SK-N-SH (cell line): Measurements from ENCODE around the gene TGFB2. TPM values are rescaled to one million over a fixed set of nuclear protein-coding genes. Genes with fewer than 3 reads are reported as not detected.
A peak's percentile ranks its signal among the peaks of the same experiment; 100 is the strongest.

ENCODE experiments used
- CTCF ChIA-PET: fragments of 300-600, 350-600 bp; formaldehyde crosslinking; extraction: SDS; loops from one replicate; lab custom pipeline; 2021; lab: Yijun Ruan, JAX
- POLR2A ChIA-PET: fragments of 350-600 bp; sonication (Branson Sonifier 250); formaldehyde crosslinking; extraction: SDS; loops from one replicate; lab custom pipeline; 2020; ENCODE audit warnings: antibody characterized with exemption, inconsistent platforms; lab: Yijun Ruan, JAX
- DNase-seq: peaks from one replicate; pipeline ENCODE4 v3.0.0; 2012
- H2AFZ ChIP-seq: fragments of 200-600 bp; sonication (generic); 2 replicates; pipeline ENCODE4 v1.8.1; 2016; ENCODE audit warnings: antibody characterized with exemption, mild to moderate bottlenecking, low read depth
- H3F3A ChIP-seq: fragments of 200-600 bp; sonication (generic); replicated peaks from 2 replicates; pipeline ENCODE3; 2016; ENCODE audit warnings: antibody characterized with exemption, mild to moderate bottlenecking; ENCODE audit not compliant: insufficient read depth
- H3K27ac ChIP-seq, 2 experiments: fragments of 200-500 bp in 1 of 2; fragments of 200-600 bp in 1 of 2; sonication (Bioruptor generic) in 1 of 2; sonication (generic), shearing (Covaris generic) in 1 of 2; 2 replicates each; pipeline versions ENCODE4 v1.5.1 to v1.6.1; 2014 to 2016; ENCODE audit warnings: low read depth in 2 of 2, inconsistent platforms in 1 of 2, low read length in 1 of 2, mild to moderate bottlenecking in 1 of 2, mixed read lengths in 1 of 2
- H3K27me3 ChIP-seq: fragments of 200-600 bp; sonication (generic), shearing (Covaris generic); 2 replicates; pipeline ENCODE4 v1.6.1; 2016; ENCODE audit warnings: mixed run types; ENCODE audit not compliant: insufficient read depth
- H3K36me3 ChIP-seq, 2 experiments: fragments of 200-500 bp in 1 of 2; fragments of 200-600 bp in 1 of 2; sonication (Bioruptor generic) in 1 of 2; sonication (generic) in 1 of 2; replicated peaks in 1 of 2; 2 replicates each; pipeline versions ENCODE3 to v1.5.1; 2014 to 2016; ENCODE audit warnings: low read length in 1 of 2, mild to moderate bottlenecking in 1 of 2; ENCODE audit not compliant: insufficient read depth in 2 of 2, control insufficient read depth in 1 of 2
- H3K4me1 ChIP-seq, 2 experiments: fragments of 200-500 bp in 1 of 2; fragments of 200-600 bp in 1 of 2; sonication (Bioruptor generic) in 1 of 2; sonication (generic), shearing (Covaris generic) in 1 of 2; 2 replicates each; pipeline versions ENCODE4 v1.5.1 to v1.6.1; 2014 to 2016; ENCODE audit warnings: low read depth in 1 of 2, low read length in 1 of 2, mixed run types in 1 of 2; ENCODE audit not compliant: insufficient read depth in 2 of 2, control insufficient read depth in 1 of 2
- H3K4me2 ChIP-seq: fragments of 200-600 bp; sonication (generic), shearing (Covaris generic); 2 replicates; pipeline ENCODE4 v1.6.1; 2017; ENCODE audit warnings: mixed run types
- H3K4me3 ChIP-seq, 2 experiments: fragments of 200-500 bp in 1 of 2; fragments of 200-600 bp in 1 of 2; sonication (Bioruptor generic) in 1 of 2; sonication (generic), shearing (Covaris generic) in 1 of 2; 2 replicates each; pipeline versions ENCODE4 v1.5.1 to v1.8.1; 2014 to 2016; ENCODE audit warnings: low read depth in 2 of 2, inconsistent platforms in 1 of 2, low read length in 1 of 2, mild to moderate bottlenecking in 1 of 2, mixed read lengths in 1 of 2, moderate library complexity in 1 of 2
- H3K79me2 ChIP-seq: fragments of 200-600 bp; sonication (generic); 2 replicates; pipeline ENCODE4 v1.8.1; 2017; ENCODE audit warnings: mild to moderate bottlenecking; ENCODE audit not compliant: insufficient read depth
- H3K9ac ChIP-seq: fragments of 200-600 bp; sonication (generic); 2 replicates; pipeline ENCODE4 v1.6.1; 2017; ENCODE audit warnings: mixed run types
- H3K9me2 ChIP-seq: fragments of 200-600 bp; sonication (generic); 2 replicates; pipeline ENCODE4 v1.6.1; 2017; ENCODE audit warnings: mixed run types
- H3K9me3 ChIP-seq: fragments of 200-600 bp; sonication (generic); 2 replicates; pipeline ENCODE4 v1.6.1; 2017; ENCODE audit warnings: mixed run types, mild to moderate bottlenecking, moderate library complexity
- H4K20me1 ChIP-seq: fragments of 200-600 bp; sonication (generic); 2 replicates; pipeline ENCODE4 v1.6.1; 2017; ENCODE audit warnings: mild to moderate bottlenecking, mixed run types; ENCODE audit not compliant: insufficient read depth
- CTCF ChIP-seq: fragments of 200-600 bp; sonication (generic); IDR thresholded peaks from 2 replicates; pipeline ENCODE4 v1.6.1; 2017; ENCODE audit warnings: antibody characterized with exemption, mild to moderate bottlenecking, moderate library complexity
- FOSL2 ChIP-seq: IDR thresholded peaks from 2 replicates; pipeline ENCODE4 v1.4.0; 2012; ENCODE audit warnings: low read depth, mild to moderate bottlenecking, moderate library complexity, borderline replicate concordance
- JUND ChIP-seq: IDR thresholded peaks from 2 replicates; pipeline ENCODE4 v1.4.0; 2012
- MAX ChIP-seq: IDR thresholded peaks from 2 replicates; pipeline ENCODE4 v1.4.0; 2012; ENCODE audit warnings: low read depth
- PBX3 ChIP-seq: IDR thresholded peaks from 2 replicates; pipeline ENCODE4; 2012
- RXRA ChIP-seq: IDR thresholded peaks from 2 replicates; pipeline ENCODE4 v1.4.0; 2012; ENCODE audit warnings: low read depth, mild to moderate bottlenecking, borderline replicate concordance
- SMC3 ChIP-seq: IDR thresholded peaks from 2 replicates; pipeline ENCODE4 v1.6.1; 2012; ENCODE audit warnings: low read depth, low read length, improper control_type of control experiment
- YY1 ChIP-seq: IDR thresholded peaks from 2 replicates; pipeline ENCODE4 v1.4.0; 2012; ENCODE audit warnings: low read depth, mild to moderate bottlenecking
- WGBS: methylation state at CpG from one replicate; pipeline ENCODE4 v1.1.6; 2017; ENCODE audit warnings: low lambda C conversion rate; 5-methylcytosine and 5-hydroxymethylcytosine counted together
- polyA plus RNA-seq, 3 experiments: library from polyadenylated mRNA; depleted of rRNA; stranded (reverse); fragments of >200 nt; gene quantifications; 2 replicates each; pipeline ENCODE4 v1.2.3, GENCODE V29; 2012

Gene TGFB2
- polyA plus RNA-seq, 1 of the 3 experiments (the other 2 are of a cell fraction) = 2.4 TPM

- ChIA-PET CTCF (interaction anchor here (0.6 to 2.4 kb wide), 5 partner anchors 8 to 720 kb away, joined by 3 to 7 read pairs (median 3); no protein-coding TSS in a partner anchor), POLR2A (no interaction called here)
- Histone ChIP-seq H3K27me3 (no peaks in the 10 kb centered on the region), H3K4me2 (peak overlapping the region; percentile 73), H3K9ac (peak overlapping the region; percentile 7; the same call in 1 of the 2 replicates), H3K9me2 (no peaks in the 10 kb centered on the region), H3K79me2 (no peaks in the 10 kb centered on the region), H3K4me1 (peaks cover 7 to 22% of the 10 kb centered on the region in 2 experiments; a peak in 2 of 4 replicates), H3K36me3 (peaks cover 0 to 6% of the 10 kb centered on the region in 2 experiments), H3F3A (peaks cover 5% of the 10 kb centered on the region), H4K20me1 (no peaks in the 10 kb centered on the region), H2AFZ (no peak overlapping the region), H3K27ac (peak overlapping the region; percentile 13 to 60; a peak in 2 of 4 replicates), H3K4me3 (peak overlapping the region; percentile 36 to 52; a peak in 3 of 4 replicates), H3K9me3 (no peaks in the 10 kb centered on the region)
- TF ChIP-seq JUND = no peak
- TF ChIP-seq MAX = no peak
- DNase-seq = no peak
- 84% methylated on average over 14 of the region's 14 CpGs for WGBS
These were observed 2.2 kb downstream of the TGFB2 start for GRCh38 chr1:218347336-218347722.

GRCh38 chr1:218347723-218348627, 2.8 kb downstream of the TGFB2 start:
- no peaks in the 10 kb centered on the region for H3K9me2 ChIP-seq
- TF ChIP-seq SMC3 (no peak), FOSL2 (no peak), PBX3 (0 out of 2 replicates have a peak, but pooled peaks have one; percentile 17), CTCF (no peak), YY1 (no peak), RXRA (no peak)
- TF ChIP-seq, all 33 proteins: peak for 1
- peaks cover 7 to 22% of the 10 kb centered on the region in 2 experiments; a peak in 2 of 4 replicates for H3K4me1 ChIP-seq
- peaks cover 5% of the 10 kb centered on the region for H3F3A ChIP-seq
- no peaks in the 10 kb centered on the region for H3K79me2 ChIP-seq
- ChIA-PET CTCF (interaction anchor here (0.6 to 2.4 kb wide), 6 partner anchors 7 to 719 kb away, joined by 3 to 9 read pairs (median 4); no protein-coding TSS in a partner anchor), POLR2A (no interaction called here)
- no peaks in the 10 kb centered on the region for H3K9me3 ChIP-seq
- DNase-seq = no peak
- 63% methylated on average over 9 of the region's 9 CpGs for WGBS
- peak overlapping the region; percentile 36 to 52; a peak in 3 of 4 replicates for H3K4me3 ChIP-seq
- peak overlapping the region; percentile 51 to 86; a peak in 3 of 4 replicates for H3K27ac ChIP-seq
- no peaks in the 10 kb centered on the region for H3K27me3 ChIP-seq
- peak overlapping the region; percentile 73 for H3K4me2 ChIP-seq
- peak overlapping the region; percentile 26; the same call in 1 of the 2 replicates for H2AFZ ChIP-seq
- peak overlapping the region; percentile 7; the same call in 1 of the 2 replicates for H3K9ac ChIP-seq
- H3K36me3 ChIP-seq = peaks cover 0 to 5% of the 10 kb centered on the region in 2 experiments
- H4K20me1 ChIP-seq = no peaks in the 10 kb centered on the region
